ENCODE results near the gene MBD1.

GRCh38 chr18:50283469-50284209, 2.3 kb upstream of the MBD1 start:
- no peak for TF ChIP-seq CTCF (IDR thresholded peaks at IDR 0.05)
- no peak for TF ChIP-seq POLR2A (IDR thresholded peaks at IDR 0.05)

All from right lobe of liver (tissue), 4 donors.